Neural progenitor cell (in vitro differentiated cells): ENCODE data around the gene KLHL33. TPM values are rescaled to one million over a fixed set of nuclear protein-coding genes. Genes with fewer than 3 reads are reported as not detected.
A peak's percentile ranks its signal among the peaks of the same experiment; 100 is the strongest.

Experiments used
- DNase-seq: peaks from one replicate; pipeline ENCODE4 v3.0.0-alpha.2; 2016; ENCODE audit warnings: low spot score
- H2AFZ ChIP-seq: fragments of 200-600 bp; sonication (generic); replicated peaks from 2 replicates; pipeline ENCODE4 v1.6.1; 2016; ENCODE audit warnings: antibody characterized with exemption
- H3F3A ChIP-seq: fragments of 200-600 bp; sonication (generic); 2 replicates; pipeline ENCODE4 v1.6.1; 2016; ENCODE audit warnings: antibody characterized with exemption, low read depth
- H3K27ac ChIP-seq: fragments of 200-600 bp; sonication (generic); 2 replicates; pipeline ENCODE4 v1.5.1; 2016; ENCODE audit warnings: mild to moderate bottlenecking
- H3K27me3 ChIP-seq: fragments of 200-600 bp; sonication (generic); 2 replicates; pipeline ENCODE4 v1.6.1; 2016; ENCODE audit warnings: mild to moderate bottlenecking, moderate library complexity
- H3K36me3 ChIP-seq: fragments of 200-600 bp; sonication (generic); 2 replicates; pipeline ENCODE4 v1.5.1; 2016
- H3K4me1 ChIP-seq: fragments of 200-600 bp; sonication (generic); 2 replicates; pipeline ENCODE4 v1.6.1; 2016; ENCODE audit warnings: mixed run types
- H3K4me2 ChIP-seq: fragments of 200-600 bp; sonication (generic); 2 replicates; pipeline ENCODE4 v1.6.1; 2016
- H3K4me3 ChIP-seq: fragments of 200-600 bp; sonication (generic); 2 replicates; pipeline ENCODE4 v1.5.1; 2016
- H3K79me2 ChIP-seq: fragments of 200-600 bp; sonication (generic); 2 replicates; pipeline ENCODE4 v1.6.1; 2016; ENCODE audit warnings: low read depth
- H3K9ac ChIP-seq: fragments of 200-600 bp; sonication (generic); 2 replicates; pipeline ENCODE4 v1.6.1; 2016
- H3K9me3 ChIP-seq: fragments of 200-600 bp; sonication (generic); 2 replicates; pipeline ENCODE4 v1.5.1; 2016; ENCODE audit warnings: low read depth
- H4K20me1 ChIP-seq: fragments of 200-600 bp; sonication (generic); 2 replicates; pipeline ENCODE4 v1.6.1; 2016; ENCODE audit warnings: low read depth
- H3K27ac Mint-ChIP-seq: 3 replicates; pipeline ENCODE4 v1.8.0; 2021; ENCODE audit warnings: mixed read lengths
- H3K27me3 Mint-ChIP-seq: 2 replicates; pipeline ENCODE4 v1.8.0; 2022; ENCODE audit warnings: low read depth, mild to moderate bottlenecking, inconsistent platforms, moderate library complexity, mixed read lengths; ENCODE audit not compliant: insufficient read depth
- H3K36me3 Mint-ChIP-seq: 3 replicates; pipeline ENCODE4 v1.8.0; 2021; ENCODE audit warnings: mixed read lengths
- H3K4me1 Mint-ChIP-seq: 3 replicates; pipeline ENCODE4 v1.8.0; 2021; ENCODE audit warnings: mixed read lengths
- H3K4me3 Mint-ChIP-seq: 3 replicates; pipeline ENCODE4 v1.8.0; 2021; ENCODE audit warnings: mild to moderate bottlenecking, moderate library complexity, mixed read lengths
- H3K9me3 Mint-ChIP-seq: 3 replicates; pipeline ENCODE4 v1.8.0; 2020; ENCODE audit warnings: mixed read lengths
- CTCF ChIP-seq: fragments of 200-600 bp; sonication (generic); IDR thresholded peaks from 2 replicates; pipeline ENCODE4 v1.5.1; 2017; ENCODE audit warnings: antibody characterized with exemption, mild to moderate bottlenecking
- EZH2 ChIP-seq: fragments of 200-600 bp; sonication (generic); IDR thresholded peaks from 2 replicates; pipeline ENCODE4 v1.6.1; 2017; ENCODE audit warnings: antibody characterized with exemption, mild to moderate bottlenecking, moderate library complexity
- EZH2phosphoT487 ChIP-seq: fragments of 200-600 bp; sonication (generic); IDR thresholded peaks from 2 replicates; pipeline ENCODE4 v1.6.1; 2017; ENCODE audit warnings: antibody characterized with exemption
- total RNA-seq: library from RNA; depleted of rRNA; stranded (reverse); fragments of >200 nt; gene quantifications from 2 replicates; pipeline ENCODE4 v1.2.3, GENCODE V29; 2015; ENCODE audit warnings: low replicate concordance

Gene KLHL33
- total RNA-seq, 1 donor from 2014 or later = not detected

GRCh38 chr14:20417250-20418186 lies 18.4 kb downstream of the KLHL33 start:
- Mint-ChIP-seq H3K36me3 (no peaks in the 10 kb centered on the region), H3K27me3 (no peaks in the 10 kb centered on the region), H3K27ac (no peak overlapping the region), H3K9me3 (no peaks in the 10 kb centered on the region), H3K4me3 (no peak overlapping the region), H3K4me1 (peaks cover 6% of the 10 kb centered on the region)
- Histone ChIP-seq H3K9ac (no peak overlapping the region), H3K79me2 (no peaks in the 10 kb centered on the region), H3K4me3 (no peak overlapping the region), H4K20me1 (no peaks in the 10 kb centered on the region), H3K36me3 (no peaks in the 10 kb centered on the region), H3K27ac (no peak overlapping the region), H3K27me3 (no peaks in the 10 kb centered on the region), H3K4me1 (no peaks in the 10 kb centered on the region), H3K4me2 (no peak overlapping the region), H3K9me3 (no peaks in the 10 kb centered on the region), H3F3A (peaks cover 18% of the 10 kb centered on the region), H2AFZ (no peak overlapping the region)
- TF ChIP-seq CTCF = no peak
- TF ChIP-seq EZH2phosphoT487 = no peak
- no peak for TF ChIP-seq EZH2
- no peak for DNase-seq

GRCh38 chr14:20416223-20416622 lies 19.7 kb downstream of the KLHL33 start:
- no peak for DNase-seq
- Histone ChIP-seq H3K9me3 (no peaks in the 10 kb centered on the region), H3K4me3 (no peak overlapping the region), H4K20me1 (no peaks in the 10 kb centered on the region), H3K9ac (no peak overlapping the region), H3F3A (peaks cover 20% of the 10 kb centered on the region), H3K36me3 (no peaks in the 10 kb centered on the region), H3K27me3 (no peaks in the 10 kb centered on the region), H3K4me2 (no peak overlapping the region), H3K27ac (no peak overlapping the region), H3K79me2 (peaks cover 8% of the 10 kb centered on the region), H3K4me1 (peaks cover 3% of the 10 kb centered on the region), H2AFZ (peak overlapping the region; percentile 74)
- no peaks in the 10 kb centered on the region for H3K9me3 Mint-ChIP-seq
- no peaks in the 10 kb centered on the region for H3K27me3 Mint-ChIP-seq
- no peak overlapping the region for H3K4me3 Mint-ChIP-seq
- H3K36me3 Mint-ChIP-seq = no peaks in the 10 kb centered on the region
- no peak for TF ChIP-seq EZH2phosphoT487
- no peak for TF ChIP-seq EZH2
- TF ChIP-seq CTCF = no peak
- H3K4me1 Mint-ChIP-seq = peaks cover 13% of the 10 kb centered on the region
- no peak overlapping the region for H3K27ac Mint-ChIP-seq

- no peaks in the 10 kb centered on the region for H3K27me3 Mint-ChIP-seq
- peak overlapping the region; percentile 43 for H3K27ac Mint-ChIP-seq
- H3K36me3 ChIP-seq = no peaks in the 10 kb centered on the region
- no peak overlapping the region for H3K4me3 ChIP-seq
- peak; percentile 58 for DNase-seq
- H3K36me3 Mint-ChIP-seq = no peaks in the 10 kb centered on the region
- no peaks in the 10 kb centered on the region for H3K27me3 ChIP-seq
- peaks cover 10% of the 10 kb centered on the region for H3K79me2 ChIP-seq
- peak overlapping the region; percentile 74 for H2AFZ ChIP-seq
- no peaks in the 10 kb centered on the region for H4K20me1 ChIP-seq
- no peak overlapping the region for H3K27ac ChIP-seq
- H3K9me3 Mint-ChIP-seq = no peaks in the 10 kb centered on the region
- H3K4me1 Mint-ChIP-seq = peaks cover 13% of the 10 kb centered on the region
- no peak overlapping the region for H3K9ac ChIP-seq
- H3K4me1 ChIP-seq = peaks cover 3% of the 10 kb centered on the region
- H3K4me2 ChIP-seq = no peak overlapping the region
- no peaks in the 10 kb centered on the region for H3K9me3 ChIP-seq
- peaks cover 20% of the 10 kb centered on the region for H3F3A ChIP-seq
- H3K4me3 Mint-ChIP-seq = peak overlapping the region; percentile 22
- no peak for TF ChIP-seq EZH2phosphoT487
- no peak for TF ChIP-seq EZH2
- TF ChIP-seq CTCF = peak; percentile 72
Observed at GRCh38 chr14:20415782-20416206, 20.2 kb downstream of the KLHL33 start.
